K562 (cell line): ENCODE data around the gene TRIM47. TPM values are rescaled to one million over a fixed set of nuclear protein-coding genes. Genes with fewer than 3 reads are reported as not detected.

Experiments
- ATAC-seq: fragments of 200-7000 bp; cut with Tn5 transposase; 3 replicates; pipeline ENCODE4 v1.9.1; 2020; ENCODE audit warnings: moderate library complexity
- Bru-seq: library from RNA; stranded (reverse); fragments of 400-500 nt; gene quantifications from one replicate; lab custom pipeline; 2021; lab: Mats Ljungman, UMichigan
- BruChase-seq, 2 experiments: library from RNA; stranded (reverse); fragments of 400-500 nt; gene quantifications; one replicate each; lab custom pipeline; 2021; lab: Mats Ljungman, UMichigan
- BruUV-seq: library from RNA; stranded (reverse); fragments of 400-500 nt; replicated peaks from 2 replicates; lab custom pipeline; 2021; lab: Mats Ljungman, UMichigan
- CTCF ChIA-PET: fragments of 300-600 bp; formaldehyde crosslinking; extraction: SDS; loops from one replicate; lab custom pipeline; 2021; ENCODE audit warnings: low intra/inter-chr PET ratio; lab: Yijun Ruan, JAX
- POLR2A ChIA-PET: fragments of 300-600, 350-650 bp; sonication (Branson Sonifier 250); formaldehyde crosslinking; extraction: SDS; loops from one replicate; lab custom pipeline; 2021; ENCODE audit warnings: antibody characterized with exemption, inconsistent platforms; lab: Yijun Ruan, JAX
- DNase-seq, 4 experiments: peaks; one replicate each; pipeline versions ENCODE4 v3.0.0 to v3.0.0-alpha.2; 2011 to 2018; ENCODE audit warnings: low spot score in 3 of 4, mixed read lengths in 3 of 4; ENCODE audit errors: extremely low read depth in 1 of 4
- FAIRE-seq: peaks from 2 replicates; lab custom pipeline; 2011; peaks lifted over from hg19 to GRCh38; lab: Jason Lieb, UNC
- H2AFZ ChIP-seq: 2 replicates; pipeline ENCODE4 v1.6.0; 2011; ENCODE audit warnings: low read depth, low read length, control low read depth, inconsistent platforms
- H3K27ac ChIP-seq: fragments of 200-600 bp; 3 replicates; pipeline ENCODE4 v1.8.0; 2011; ENCODE audit warnings: low read depth, mild to moderate bottlenecking, control low read depth, inconsistent platforms, low read length, moderate library complexity, mixed read lengths; ENCODE audit errors: extremely low read depth
- H3K27me3 ChIP-seq, 2 experiments: fragments of 300-600 bp in 1 of 2; 2 replicates in 1 of 2; 3 replicates in 1 of 2; pipeline versions ENCODE4 v1.6.0 to v1.8.0; 2011; ENCODE audit warnings: inconsistent platforms in 2 of 2, low read length in 2 of 2, mild to moderate bottlenecking in 1 of 2, mixed read lengths in 1 of 2, moderate library complexity in 1 of 2; ENCODE audit not compliant: control insufficient read depth in 2 of 2, insufficient read depth in 2 of 2
- H3K36me3 ChIP-seq: fragments of 300-600 bp; 3 replicates; pipeline ENCODE4 v1.8.0; 2011; ENCODE audit warnings: mild to moderate bottlenecking, low read length, inconsistent platforms; ENCODE audit not compliant: control insufficient read depth, insufficient read depth
- H3K4me1 ChIP-seq, 2 experiments: fragments of 200-600 bp in 1 of 2; replicated peaks in 1 of 2; 2 replicates in 1 of 2; 3 replicates in 1 of 2; pipeline versions ENCODE4 v1.5.1 to v1.8.0; 2011; ENCODE audit warnings: inconsistent platforms in 2 of 2, low read length in 2 of 2, mild to moderate bottlenecking in 1 of 2, mixed read lengths in 1 of 2, moderate library complexity in 1 of 2; ENCODE audit not compliant: control insufficient read depth in 2 of 2, insufficient read depth in 2 of 2
- H3K4me2 ChIP-seq: 2 replicates; pipeline ENCODE4 v1.6.1; 2011; ENCODE audit warnings: low read length, control low read depth, inconsistent platforms, mixed read lengths; ENCODE audit not compliant: insufficient read depth
- H3K4me3 ChIP-seq: fragments of 200-600 bp; sonication (generic), shearing (Covaris generic); 2 replicates; pipeline ENCODE4 v1.5.1; 2016; ENCODE audit warnings: control low read depth, inconsistent platforms
- H3K79me2 ChIP-seq: fragments of 200-600 bp; 3 replicates; pipeline ENCODE4 v1.8.0; 2011; ENCODE audit warnings: low read length, inconsistent platforms; ENCODE audit not compliant: control insufficient read depth, insufficient read depth
- H3K9ac ChIP-seq, 2 experiments: 2 replicates each; pipeline versions ENCODE4 v1.6.0 to v1.6.1; 2011; ENCODE audit warnings: low read depth in 2 of 2, low read length in 2 of 2, control low read depth in 1 of 2, inconsistent platforms in 1 of 2, mild to moderate bottlenecking in 1 of 2, mixed read lengths in 1 of 2; ENCODE audit not compliant: insufficient read depth in 1 of 2
- H3K9me1 ChIP-seq: one replicate; pipeline ENCODE4 v1.6.0; 2011; ENCODE audit warnings: inconsistent platforms, mild to moderate bottlenecking, low read length, moderate library complexity; ENCODE audit not compliant: control insufficient read depth, insufficient read depth
- H3K9me3 ChIP-seq: replicated peaks from 2 replicates; pipeline ENCODE4 v1.5.1; 2011; ENCODE audit warnings: low read depth, low read length, inconsistent platforms; ENCODE audit not compliant: control insufficient read depth, insufficient read depth
- H4K20me1 ChIP-seq: replicated peaks from 2 replicates; pipeline ENCODE4 v1.6.1; 2011; ENCODE audit warnings: low read length, inconsistent platforms, mixed read lengths; ENCODE audit not compliant: control insufficient read depth, insufficient read depth
- KLF16 ChIP-seq: IDR thresholded peaks from 2 replicates; pipeline ENCODE4 v1.6.1; 2016; ENCODE audit warnings: antibody characterized with exemption
- POLR2G ChIP-seq: fragments of 200-400 bp; formaldehyde crosslinking; IDR thresholded peaks from 2 replicates; pipeline ENCODE4 v1.6.1; 2017; ENCODE audit warnings: low read depth, mild to moderate bottlenecking, antibody characterized with exemption, low read length, moderate library complexity
- ZNF23 ChIP-seq: fragments of 250-450 bp; sonication (Bioruptor Pico); IDR thresholded peaks from 2 replicates; pipeline ENCODE4 v1.4.0; 2020; ENCODE audit warnings: mild to moderate bottlenecking
- ZNF274 ChIP-seq: IDR thresholded peaks from 2 replicates; pipeline ENCODE4 v1.6.1; 2011; ENCODE audit warnings: low read depth, mild to moderate bottlenecking, low read length, moderate library complexity, borderline replicate concordance
- ZNF75A ChIP-seq: fragments of 450-650 bp; formaldehyde crosslinking; IDR thresholded peaks from 2 replicates; pipeline ENCODE4 v1.4.0; 2020; ENCODE audit warnings: mild to moderate bottlenecking
- WGBS: fragments of 100-300 bp; shearing (Covaris generic); methylation state at CpG from one replicate; pipeline ENCODE4 v1.1.6; 2016; ENCODE audit warnings: low coverage, mixed read lengths; ENCODE audit not compliant: insufficient coverage; ENCODE audit errors: missing lambda C conversion rate; 5-methylcytosine and 5-hydroxymethylcytosine counted together
- in situ Hi-C: fragments of 300-500 bp; cut with MboI; formaldehyde crosslinking; loops from 4 replicates; pipeline ENCODE4 v1.15.0; 2018; ENCODE audit warnings: inconsistent platforms, mixed read lengths
- intact Hi-C: fragments of 100-400 bp; cut with micrococcal nuclease; formaldehyde crosslinking; loops from 2 replicates; pipeline ENCODE4 v1.14.2; 2022
- long read RNA-seq, 3 experiments: library from polyadenylated mRNA in 2 of 3; library from RNA in 1 of 3; unstranded in 2 of 3; stranded (forward) in 1 of 3; transcript quantifications; one replicate each; pipeline ENCODE4 v2.0.0, GENCODE V29; 2019 to 2022
- polyA minus RNA-seq, 3 experiments: library from RNA; depleted of rRNA, polyadenylated mRNA; stranded (reverse); fragments of >200 nt; gene quantifications; 2 replicates each; pipeline ENCODE4 v1.2.3, GENCODE V29; 2011
- polyA plus RNA-seq, 8 experiments: library from polyadenylated mRNA; depleted of rRNA in 4 of 8; stranded (reverse) in 5 of 8; unstranded in 3 of 8; fragments of >200 nt; fragmentation: Nextera tagmentation in 2 of 8; fragmentation: Illumina TruSeq in 1 of 8; extraction: Ambion mirVana in 2 of 8; extraction: Trizol in 1 of 8; gene quantifications; 2 replicates each; pipeline versions ENCODE4 v1.2.1 to v1.2.3, GENCODE V29; 2011 to 2014; ENCODE audit warnings: inconsistent platforms in 1 of 8, missing spikeins in 1 of 8
- total RNA-seq, 7 experiments: library from RNA; depleted of rRNA in 6 of 7; stranded (reverse); fragments of >200 nt in 6 of 7; fragmentation: Illumina TruSeq in 2 of 7; extraction: Trizol in 2 of 7; gene quantifications; 2 replicates each; pipeline versions ENCODE4 v1.2.1 to v1.2.3, GENCODE V29; 2011 to 2021; ENCODE audit warnings: low replicate concordance in 1 of 7
- TF ChIP-seq, protein P1 (sequence below): fragments of 450-650 bp; IDR thresholded peaks from 2 replicates; pipeline ENCODE4 v1.6.1; 2018; ENCODE audit not compliant: partially characterized antibody
- TF ChIP-seq, protein P2 (sequence below): sonication (generic); formaldehyde crosslinking; IDR thresholded peaks from 2 replicates; pipeline ENCODE4 v1.9.0; 2022; ENCODE audit warnings: mild to moderate bottlenecking, missing genetic modification reagents

TRIM47 gene, protein sequence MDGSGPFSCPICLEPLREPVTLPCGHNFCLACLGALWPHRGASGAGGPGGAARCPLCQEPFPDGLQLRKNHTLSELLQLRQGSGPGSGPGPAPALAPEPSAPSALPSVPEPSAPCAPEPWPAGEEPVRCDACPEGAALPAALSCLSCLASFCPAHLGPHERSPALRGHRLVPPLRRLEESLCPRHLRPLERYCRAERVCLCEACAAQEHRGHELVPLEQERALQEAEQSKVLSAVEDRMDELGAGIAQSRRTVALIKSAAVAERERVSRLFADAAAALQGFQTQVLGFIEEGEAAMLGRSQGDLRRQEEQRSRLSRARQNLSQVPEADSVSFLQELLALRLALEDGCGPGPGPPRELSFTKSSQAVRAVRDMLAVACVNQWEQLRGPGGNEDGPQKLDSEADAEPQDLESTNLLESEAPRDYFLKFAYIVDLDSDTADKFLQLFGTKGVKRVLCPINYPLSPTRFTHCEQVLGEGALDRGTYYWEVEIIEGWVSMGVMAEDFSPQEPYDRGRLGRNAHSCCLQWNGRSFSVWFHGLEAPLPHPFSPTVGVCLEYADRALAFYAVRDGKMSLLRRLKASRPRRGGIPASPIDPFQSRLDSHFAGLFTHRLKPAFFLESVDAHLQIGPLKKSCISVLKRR
- 3.4 and 21.0 TPM in 2 replicates for total RNA-seq (2011; cell fraction: chromatin; rRNA removed; ENCODE audit: low replicate concordance)
- 13.6 and 18.0 TPM in 2 replicates for total RNA-seq (2011; cell fraction: nucleolus; rRNA removed)
- 5.5 and 10.1 TPM in 2 replicates for total RNA-seq (2011; cell fraction: nucleoplasm; rRNA removed)
- 4.0 and 4.6 TPM in 2 replicates for total RNA-seq (2014; rRNA removed)
- 1.0 and 1.1 TPM in 2 replicates for total RNA-seq (2014; rRNA removed; fragmentation: Illumina TruSeq; extraction: Trizol)
- total RNA-seq (2015; rRNA removed; fragmentation: Illumina TruSeq; extraction: Trizol): 3.9 and 4.3 TPM in 2 replicates
- 5.8 and 6.1 TPM in 2 replicates for total RNA-seq (2021)
- 3.2 and 5.6 TPM in 2 replicates for polyA plus RNA-seq (2011; rRNA removed)
- polyA plus RNA-seq (2011; cell fraction: cytosol; rRNA removed): 5.1 and 9.1 TPM in 2 replicates
- polyA plus RNA-seq (2011; cell fraction: nucleus; rRNA removed): 15.5 and 18.6 TPM in 2 replicates
- polyA plus RNA-seq (2012): 4.2 and 6.8 TPM in 2 replicates
- polyA plus RNA-seq (2014; fragmentation: Illumina TruSeq; extraction: Trizol): 1.9 and 3.4 TPM in 2 replicates
- under 1 TPM; 0.56 to 0.63 TPM for polyA plus RNA-seq (2014; fragmentation: Nextera tagmentation; extraction: Ambion mirVana)
- 3.7 and 5.5 TPM in 2 replicates for polyA plus RNA-seq (2014; rRNA removed)
- polyA minus RNA-seq (2011; rRNA and poly(A)+ RNA removed): 1.9 and 2.6 TPM in 2 replicates
- polyA minus RNA-seq (2011; cell fraction: cytosol; rRNA and poly(A)+ RNA removed): 4.6 and 5.6 TPM in 2 replicates
- 8.6 and 9.2 TPM in 2 replicates for polyA minus RNA-seq (2011; cell fraction: nucleus; rRNA and poly(A)+ RNA removed)
- Bru-seq, nascent RNA: percentile 53 among the genes with signal in this experiment
- percentile 41 among the genes with signal in this experiment for BruChase-seq, experiment 1, labeled RNA remaining after a 2-hour chase
- BruChase-seq, experiment 2, labeled RNA remaining after a 6-hour chase: percentile 39 among the genes with signal in this experiment
- long read RNA-seq, experiment 1, transcript TRIM47-201 (6 exons, 2,266 nt): major isoform, 13 of 22 reads
- long read RNA-seq, experiment 1, partial matches to known transcripts: 0 of 22 reads
- long read RNA-seq, experiment 1, other reads (novel, unspliced or antisense): 5 of 22 reads
- long read RNA-seq, experiment 2, partial matches to known transcripts: 3 of 6 reads
- long read RNA-seq, experiment 2, other reads (novel, unspliced or antisense): 1 of 6 reads
- long read RNA-seq, experiment 3, partial matches to known transcripts: 1 of 2 reads
- long read RNA-seq, experiment 3, other reads (novel, unspliced or antisense): 0 of 2 reads

DNA sequence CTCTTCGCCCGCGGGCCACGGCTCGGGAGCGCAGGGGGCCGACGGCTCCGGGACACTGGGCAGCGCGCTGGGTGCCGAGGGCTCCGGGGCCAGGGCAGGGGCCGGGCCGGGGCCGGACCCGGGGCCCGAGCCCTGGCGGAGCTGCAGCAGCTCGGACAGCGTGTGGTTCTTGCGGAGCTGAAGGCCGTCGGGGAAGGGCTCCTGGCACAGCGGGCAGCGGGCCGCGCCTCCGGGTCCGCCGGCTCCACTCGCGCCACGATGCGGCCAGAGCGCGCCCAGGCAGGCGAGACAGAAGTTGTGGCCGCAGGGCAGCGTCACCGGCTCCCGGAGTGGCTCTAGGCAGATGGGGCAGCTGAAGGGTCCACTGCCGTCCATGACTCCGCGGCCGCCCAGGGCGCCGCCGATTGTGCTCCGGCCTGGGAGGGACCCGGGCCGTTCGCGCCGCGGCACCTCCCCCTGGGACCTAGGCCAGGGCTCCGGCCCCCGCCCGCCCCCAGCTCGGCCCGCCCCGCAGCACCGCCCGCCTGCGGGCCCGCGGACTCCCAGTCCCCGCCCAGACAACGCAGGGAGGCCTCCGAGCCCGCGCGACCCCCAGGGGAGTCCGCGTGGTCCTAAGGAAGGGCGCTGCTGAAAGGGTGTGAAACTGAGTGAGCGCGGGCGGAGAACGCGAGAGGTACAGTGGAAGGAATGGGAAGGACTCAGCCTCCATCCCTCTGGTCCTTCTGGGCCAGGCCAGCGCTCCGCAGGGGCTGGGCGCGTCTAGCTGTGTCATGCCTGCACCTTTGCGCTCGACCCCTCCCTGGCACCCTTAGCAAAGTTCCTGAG is at the start of gene TRIM47:
Gene TRIM47, minus strand, starts transcription at position 408 of the 825 bp plus-strand sequence. Its CDS starts 33 bp downstream, at position 375.
- H3K27me3 ChIP-seq: no peaks in the 10 kb centered on the region
- in situ Hi-C loops: no loop called here
- H4K20me1 ChIP-seq: no peaks in the 10 kb centered on the region
- WGBS: 13% methylated on average over 40 of the region's 87 CpGs
- peak within 1 kb of the TSS; percentile 97 for H2AFZ ChIP-seq
- peak; percentile 90 for ATAC-seq
- intact Hi-C loops: no loop called here
- FAIRE-seq: peak; percentile 73
- CTCF ChIA-PET: no interaction called here
- H3K9ac ChIP-seq: peak within 1 kb of the TSS; percentile 58 to 93
- BruUV-seq: no TSS peak
- peak within 1 kb of the TSS; percentile 44; the same call in 1 of the 3 replicates for H3K27ac ChIP-seq
- peaks cover 3 to 61% of the 10 kb centered on the region in 2 experiments; a peak in 3 of 5 replicates for H3K4me1 ChIP-seq
- H3K79me2 ChIP-seq: no peaks in the 10 kb centered on the region
- no peaks in the 10 kb centered on the region for H3K36me3 ChIP-seq
- H3K4me2 ChIP-seq: peak within 1 kb of the TSS; percentile 76
- H3K4me3 ChIP-seq: peak within 1 kb of the TSS; percentile 45
- POLR2A ChIA-PET: interaction anchor here (0.6 to 15.8 kb wide), 9 partner anchors 14 to 393 kb away, joined by 3 to 169 read pairs (median 4); partner anchors contain the start of gene TRIM65
- no peaks in the 10 kb centered on the region for H3K9me1 ChIP-seq
- peak; percentile 73 to 91 (median 86) for DNase-seq
- no peaks in the 10 kb centered on the region for H3K9me3 ChIP-seq
- TF ChIP-seq ZNF23 (CRISPR knock-in tag) (no peak), KLF16 (no peak), POLR2G (peak; percentile 76), ZNF274 (no peak), ZNF75A (CRISPR knock-in tag) (no peak)
- TF ChIP-seq, protein P1, sequence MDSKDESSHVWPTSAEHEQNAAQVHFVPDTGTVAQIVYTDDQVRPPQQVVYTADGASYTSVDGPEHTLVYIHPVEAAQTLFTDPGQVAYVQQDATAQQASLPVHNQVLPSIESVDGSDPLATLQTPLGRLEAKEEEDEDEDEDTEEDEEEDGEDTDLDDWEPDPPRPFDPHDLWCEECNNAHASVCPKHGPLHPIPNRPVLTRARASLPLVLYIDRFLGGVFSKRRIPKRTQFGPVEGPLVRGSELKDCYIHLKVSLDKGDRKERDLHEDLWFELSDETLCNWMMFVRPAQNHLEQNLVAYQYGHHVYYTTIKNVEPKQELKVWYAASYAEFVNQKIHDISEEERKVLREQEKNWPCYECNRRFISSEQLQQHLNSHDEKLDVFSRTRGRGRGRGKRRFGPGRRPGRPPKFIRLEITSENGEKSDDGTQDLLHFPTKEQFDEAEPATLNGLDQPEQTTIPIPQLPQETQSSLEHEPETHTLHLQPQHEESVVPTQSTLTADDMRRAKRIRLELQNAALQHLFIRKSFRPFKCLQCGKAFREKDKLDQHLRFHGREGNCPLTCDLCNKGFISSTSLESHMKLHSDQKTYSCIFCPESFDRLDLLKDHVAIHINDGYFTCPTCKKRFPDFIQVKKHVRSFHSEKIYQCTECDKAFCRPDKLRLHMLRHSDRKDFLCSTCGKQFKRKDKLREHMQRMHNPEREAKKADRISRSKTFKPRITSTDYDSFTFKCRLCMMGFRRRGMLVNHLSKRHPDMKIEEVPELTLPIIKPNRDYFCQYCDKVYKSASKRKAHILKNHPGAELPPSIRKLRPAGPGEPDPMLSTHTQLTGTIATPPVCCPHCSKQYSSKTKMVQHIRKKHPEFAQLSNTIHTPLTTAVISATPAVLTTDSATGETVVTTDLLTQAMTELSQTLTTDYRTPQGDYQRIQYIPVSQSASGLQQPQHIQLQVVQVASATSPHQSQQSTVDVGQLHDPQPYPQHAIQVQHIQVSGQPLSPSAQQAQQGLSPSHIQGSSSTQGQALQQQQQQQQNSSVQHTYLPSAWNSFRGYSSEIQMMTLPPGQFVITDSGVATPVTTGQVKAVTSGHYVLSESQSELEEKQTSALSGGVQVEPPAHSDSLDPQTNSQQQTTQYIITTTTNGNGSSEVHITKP: peak; percentile 17
- TF ChIP-seq, protein P2, sequence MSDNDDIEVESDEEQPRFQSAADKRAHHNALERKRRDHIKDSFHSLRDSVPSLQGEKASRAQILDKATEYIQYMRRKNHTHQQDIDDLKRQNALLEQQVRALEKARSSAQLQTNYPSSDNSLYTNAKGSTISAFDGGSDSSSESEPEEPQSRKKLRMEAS: peak; percentile 71
